HG03159 (cell line): ENCODE results near the gene MPPED1.

Experiments
- ATAC-seq: cut with Tn5 transposase; IDR thresholded peaks from one replicate; pipeline ENCODE4 v1.9.1; 2021; ENCODE audit warnings: mild to moderate bottlenecking, moderate library complexity; ENCODE audit not compliant: unreplicated experiment

Gene MPPED1

GRCh38 chr22:43392385-43392989 is 19.3 kb upstream of the MPPED1 start:
- no peak for ATAC-seq

DNA sequence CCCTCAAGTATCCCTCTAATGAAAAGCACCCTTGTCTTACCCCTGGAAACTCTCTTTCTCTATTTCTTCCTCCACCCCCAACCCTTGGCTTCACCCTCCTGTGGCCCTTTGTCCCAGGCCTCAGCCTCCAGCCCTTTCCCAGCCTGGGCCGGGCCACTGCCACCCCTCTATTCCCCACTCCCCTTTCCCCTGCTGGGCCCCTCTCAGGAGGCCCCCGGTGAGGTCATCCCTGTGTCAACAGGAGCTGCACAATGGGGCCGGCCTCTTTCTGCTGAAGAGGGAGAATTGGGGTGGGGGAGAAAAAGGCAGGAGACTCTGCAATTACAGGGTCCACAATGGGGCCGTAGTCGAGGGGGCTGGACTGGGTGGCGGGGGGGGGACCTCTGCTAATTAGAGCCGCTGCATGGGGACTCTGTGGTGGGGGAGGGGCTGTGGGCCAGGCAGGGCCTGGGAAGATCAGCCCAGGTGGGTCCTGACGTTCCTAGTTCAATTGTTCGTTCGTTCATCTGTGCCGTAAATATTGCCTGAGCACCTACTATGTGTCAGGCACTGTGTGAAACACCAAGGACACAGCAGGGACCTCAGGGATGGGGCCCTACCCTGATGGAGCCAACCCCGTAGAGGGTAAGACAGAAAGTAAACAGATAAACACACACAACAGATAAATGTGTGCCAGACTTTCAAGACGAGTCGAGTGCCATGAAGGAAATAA is 18.5 kb upstream of the MPPED1 start:
- no peak for ATAC-seq

DNA sequence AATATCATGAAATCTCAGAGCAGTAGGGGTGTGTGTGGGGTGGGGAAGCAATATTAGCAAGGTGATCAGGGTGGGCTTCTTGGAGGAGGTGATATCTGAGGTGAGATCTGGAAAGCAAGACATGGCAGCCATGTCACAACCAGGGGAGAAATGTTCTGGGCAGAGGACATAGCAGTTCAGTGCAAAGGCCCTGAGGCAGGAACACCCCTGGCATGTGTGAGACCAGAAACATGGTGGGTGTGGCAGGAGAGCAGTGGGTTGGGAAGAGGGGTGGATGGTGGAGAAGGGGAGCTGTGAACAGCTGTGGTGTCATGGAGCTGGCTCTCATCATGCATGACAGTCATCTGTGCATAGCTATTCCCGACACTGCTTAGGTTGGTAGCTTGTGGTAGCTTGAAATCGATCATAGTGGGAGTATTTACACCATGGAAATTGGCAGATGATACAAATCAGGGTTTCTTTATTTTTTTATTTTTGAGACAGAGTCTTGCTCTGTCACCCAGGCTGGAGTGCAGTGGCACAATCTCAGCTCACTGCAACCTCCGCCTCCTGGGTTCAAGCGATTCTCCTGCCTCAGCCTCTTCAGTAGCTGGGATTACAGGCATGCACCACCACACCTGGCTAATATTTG is 17.9 kb upstream of the MPPED1 start:
- ATAC-seq: no peak

- ATAC-seq: no peak
These were observed 16.6 kb upstream of the MPPED1 start for GRCh38 chr22:43395086-43395695.

GRCh38 chr22:43396321-43396933 is 15.4 kb upstream of the MPPED1 start:
- ATAC-seq: no peak

DNA sequence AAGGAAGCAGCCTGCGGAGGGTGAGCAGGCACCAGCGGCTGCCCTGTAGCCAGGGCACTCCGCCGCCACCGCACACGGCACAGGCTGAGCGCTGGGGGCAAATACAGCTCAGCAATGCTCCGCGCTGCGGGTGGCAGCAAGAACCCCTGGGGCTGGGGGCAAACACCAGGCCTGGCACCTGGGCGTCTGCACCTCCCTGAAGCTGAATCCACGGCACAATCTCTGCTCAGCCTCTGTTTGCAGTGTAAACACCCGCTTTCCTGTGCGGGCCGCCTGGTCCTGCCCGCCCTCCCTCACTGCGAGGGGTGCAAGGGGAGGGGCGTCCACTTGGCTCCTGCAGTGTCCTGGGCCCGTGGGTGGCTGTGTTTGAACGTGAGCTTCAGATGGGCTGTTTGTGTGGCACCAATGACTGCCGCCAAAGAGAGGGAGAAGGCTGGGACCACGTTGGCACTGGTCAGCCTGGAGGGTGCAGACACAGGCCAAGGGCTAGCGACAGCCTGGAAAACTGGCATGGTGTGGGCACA is 14.8 kb upstream of the MPPED1 start:
- no peak for ATAC-seq

- no peak for ATAC-seq
These were observed 14.0 kb upstream of the MPPED1 start for GRCh38 chr22:43397766-43398165.

GRCh38 chr22:43398246-43398645 is 13.6 kb upstream of the MPPED1 start:
- ATAC-seq: no peak

- ATAC-seq: no peak
These were observed 12.9 kb upstream of the MPPED1 start for GRCh38 chr22:43398910-43399309.

DNA sequence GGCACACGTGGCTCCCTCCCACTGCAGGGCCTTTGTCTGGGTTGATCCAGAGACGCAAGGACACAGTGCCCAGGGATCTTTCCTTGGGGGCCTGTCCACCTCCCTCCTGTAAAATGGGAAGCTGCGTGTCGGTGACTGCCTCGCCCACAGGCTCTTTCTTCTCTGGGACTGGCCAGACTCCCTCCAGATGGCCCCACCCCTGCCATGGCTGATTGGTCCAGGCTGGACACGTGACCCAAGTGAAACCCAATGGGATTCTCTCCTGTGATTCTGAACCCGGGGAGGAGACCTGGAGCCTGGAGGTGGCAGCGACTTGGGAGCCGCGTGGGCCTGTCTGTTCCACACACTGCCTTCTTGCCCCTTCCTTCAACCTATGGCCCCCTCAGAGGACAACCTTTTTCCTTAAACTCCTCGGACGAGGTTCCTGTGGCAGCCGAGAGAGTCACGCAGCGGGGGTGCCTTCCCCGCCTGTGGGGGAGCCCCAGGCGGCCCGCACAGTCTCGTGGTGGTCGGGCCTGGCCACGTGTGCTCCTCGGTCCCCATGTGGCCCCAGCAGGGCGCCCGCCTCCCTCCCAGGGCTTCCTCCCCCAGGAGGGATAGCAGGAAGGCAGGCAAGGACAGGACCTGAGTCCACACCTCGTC is 12.4 kb upstream of the MPPED1 start:
- no peak for ATAC-seq

GRCh38 chr22:43399980-43400358 is 11.8 kb upstream of the MPPED1 start:
- ATAC-seq: no peak

DNA sequence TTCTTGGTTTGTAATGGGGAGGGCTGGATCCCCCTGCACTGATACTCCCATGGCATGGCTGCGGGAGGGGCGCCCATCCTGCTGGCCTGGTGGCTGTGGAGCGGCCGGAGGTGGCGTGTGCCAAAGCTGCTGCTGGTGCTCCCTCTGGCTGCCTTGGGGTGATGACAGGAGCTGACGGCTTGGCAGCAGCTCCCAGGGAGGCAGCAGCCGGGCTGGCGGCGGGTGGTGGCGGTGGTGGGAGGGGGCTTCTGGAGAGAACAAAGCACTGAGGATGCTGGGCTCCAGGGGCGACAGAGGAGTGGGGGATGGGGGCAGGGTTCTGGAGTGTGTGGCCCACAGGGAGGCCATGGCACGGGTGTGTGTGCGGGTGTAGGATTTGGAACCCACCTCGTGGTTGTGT is 11.4 kb upstream of the MPPED1 start:
- no peak for ATAC-seq

DNA sequence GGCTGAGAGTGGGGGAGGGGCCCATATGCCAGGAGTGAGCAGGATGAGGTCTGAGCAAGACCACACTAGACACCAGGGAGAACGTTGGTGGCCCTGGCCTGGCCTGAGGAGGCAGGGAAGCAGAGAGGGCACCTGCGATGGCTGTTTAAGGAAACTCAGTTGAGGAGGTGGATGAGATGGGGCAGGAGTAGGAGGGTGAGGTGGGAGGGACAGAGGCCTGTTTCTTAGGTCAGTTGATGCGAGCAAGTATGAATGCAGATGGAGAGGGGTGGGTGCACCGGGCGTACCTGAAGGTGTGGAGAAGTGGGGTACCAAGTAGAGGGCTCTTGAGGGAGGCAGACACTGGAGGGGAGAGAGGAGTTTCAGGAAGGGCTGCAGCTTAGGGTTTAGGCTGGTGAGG is 10.6 kb upstream of the MPPED1 start:
- no peak for ATAC-seq

DNA sequence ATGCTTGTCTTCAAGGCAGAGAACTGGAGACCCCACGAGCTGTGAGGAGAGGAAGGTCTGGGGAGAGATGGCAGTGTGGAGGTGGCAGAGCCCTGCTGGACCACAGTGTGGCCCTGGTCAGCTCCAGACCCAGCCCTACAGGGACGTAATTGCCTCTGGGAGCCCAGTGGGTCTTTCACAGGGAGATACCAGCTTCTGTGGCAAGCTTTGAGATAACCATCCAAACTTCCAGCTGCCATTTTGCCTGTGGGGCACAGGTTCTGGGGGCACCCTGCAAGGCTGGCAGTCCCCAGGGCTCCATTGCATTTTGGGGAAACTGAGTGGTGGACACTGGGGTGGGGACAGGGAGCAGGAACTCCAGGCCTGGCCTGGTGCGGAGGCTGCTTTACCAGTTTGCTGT is 10.2 kb upstream of the MPPED1 start:
- ATAC-seq: no peak

DNA sequence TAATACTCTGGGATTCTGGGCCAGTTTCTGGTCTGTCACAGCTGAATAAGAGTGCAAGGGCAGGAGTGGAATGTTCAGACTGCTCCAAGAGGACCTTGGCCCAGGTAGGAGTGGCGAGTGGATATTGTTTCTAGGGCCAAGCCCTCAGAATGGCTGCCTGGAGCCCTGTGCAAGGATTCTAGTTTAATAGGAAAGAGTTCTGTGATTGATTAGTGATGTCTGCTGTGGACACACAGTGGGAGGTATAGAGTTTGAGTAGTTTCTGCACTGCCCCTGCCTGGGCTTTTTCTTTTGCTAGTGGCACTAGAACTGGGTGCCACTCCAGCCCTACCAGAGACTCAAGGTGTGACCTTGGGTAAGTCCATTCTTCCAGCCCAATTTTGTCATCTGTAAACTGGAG is 9.7 kb upstream of the MPPED1 start:
- no peak for ATAC-seq

- ATAC-seq: no peak
These were observed 7.0 kb upstream of the MPPED1 start for GRCh38 chr22:43404673-43405385.

GRCh38 chr22:43406186-43406790 is 5.5 kb upstream of the MPPED1 start:
- no peak for ATAC-seq

- ATAC-seq: no peak
These were observed 4.2 kb upstream of the MPPED1 start for GRCh38 chr22:43407591-43407990.

GRCh38 chr22:43408009-43408408 is 3.8 kb upstream of the MPPED1 start:
- ATAC-seq: no peak

- no peak for ATAC-seq
These were observed 2.8 kb upstream of the MPPED1 start for GRCh38 chr22:43409046-43409445.
